Loucy (cell line): ENCODE results near the gene DRAXIN.

Experiments used
- H2AFZ ChIP-seq: fragments of 200-600 bp; sonication (generic); 2 replicates; pipeline ENCODE4 v1.6.0; 2016; ENCODE audit warnings: antibody characterized with exemption, mild to moderate bottlenecking, low read length, moderate library complexity
- H3F3A ChIP-seq: fragments of 200-600 bp; 2 replicates; pipeline ENCODE4 v1.6.0; 2016; ENCODE audit warnings: antibody characterized with exemption, low read depth, mild to moderate bottlenecking
- H3K27me3 ChIP-seq: fragments of 200-600 bp; sonication (generic); 2 replicates; pipeline ENCODE4 v1.6.1; 2014; ENCODE audit warnings: low read length, mild to moderate bottlenecking; ENCODE audit not compliant: insufficient read depth, poor library complexity, severe bottlenecking
- H3K36me3 ChIP-seq: fragments of 200-600 bp; sonication (generic); 2 replicates; pipeline ENCODE4 v1.6.1; 2016; ENCODE audit warnings: low read length; ENCODE audit not compliant: insufficient read depth
- H3K4me1 ChIP-seq: fragments of 200-600 bp; sonication (generic); 2 replicates; pipeline ENCODE4 v1.5.1; 2014; ENCODE audit warnings: low read length, mild to moderate bottlenecking; ENCODE audit not compliant: insufficient read depth, poor library complexity, severe bottlenecking
- H3K4me2 ChIP-seq: fragments of 200-600 bp; sonication (generic); 2 replicates; pipeline ENCODE4 v1.6.0; 2014; ENCODE audit warnings: antibody characterized with exemption, low read length, low read depth, mild to moderate bottlenecking; ENCODE audit not compliant: poor library complexity, severe bottlenecking
- H3K4me3 ChIP-seq: fragments of 200-600 bp; sonication (generic); 2 replicates; pipeline ENCODE4 v1.5.1; 2014; ENCODE audit warnings: low read length, mild to moderate bottlenecking, mixed read lengths; ENCODE audit not compliant: poor library complexity, severe bottlenecking
- H3K79me2 ChIP-seq: fragments of 200-600 bp; sonication (generic); 2 replicates; pipeline ENCODE4 v1.6.1; 2014; ENCODE audit warnings: low read length; ENCODE audit not compliant: insufficient read depth
- H3K9ac ChIP-seq: fragments of 200-600 bp; sonication (generic); 2 replicates; pipeline ENCODE4 v1.6.0; 2014; ENCODE audit warnings: mild to moderate bottlenecking, low read depth, low read length, moderate library complexity; ENCODE audit not compliant: poor library complexity, severe bottlenecking
- H3K9me2 ChIP-seq: fragments of 200-600 bp; sonication (generic); replicated peaks from 2 replicates; pipeline ENCODE4 v1.6.1; 2016; ENCODE audit warnings: low read depth, low read length, mixed read lengths
- H3K9me3 ChIP-seq: fragments of 200-600 bp; sonication (generic); 2 replicates; pipeline ENCODE4 v1.6.1; 2014; ENCODE audit warnings: mild to moderate bottlenecking, antibody characterized with exemption, low read length, low read depth; ENCODE audit not compliant: insufficient read depth
- H4K20me1 ChIP-seq: fragments of 200-600 bp; sonication (generic); 2 replicates; pipeline ENCODE4 v1.6.0; 2014; ENCODE audit warnings: antibody characterized with exemption, low read length, mild to moderate bottlenecking; ENCODE audit not compliant: insufficient read depth, poor library complexity, severe bottlenecking
- CTCF ChIP-seq: fragments of 200-600 bp; sonication (generic); conservative IDR thresholded peaks from 2 replicates; pipeline ENCODE4 v1.5.1; 2014; ENCODE audit warnings: mild to moderate bottlenecking, antibody characterized with exemption, low read length
- EZH2phosphoT487 ChIP-seq: fragments of 200-600 bp; IDR thresholded peaks from 2 replicates; pipeline ENCODE4 v1.6.1; 2018; ENCODE audit warnings: antibody characterized with exemption, mild to moderate bottlenecking, moderate library complexity, borderline replicate concordance

The DRAXIN gene

DNA sequence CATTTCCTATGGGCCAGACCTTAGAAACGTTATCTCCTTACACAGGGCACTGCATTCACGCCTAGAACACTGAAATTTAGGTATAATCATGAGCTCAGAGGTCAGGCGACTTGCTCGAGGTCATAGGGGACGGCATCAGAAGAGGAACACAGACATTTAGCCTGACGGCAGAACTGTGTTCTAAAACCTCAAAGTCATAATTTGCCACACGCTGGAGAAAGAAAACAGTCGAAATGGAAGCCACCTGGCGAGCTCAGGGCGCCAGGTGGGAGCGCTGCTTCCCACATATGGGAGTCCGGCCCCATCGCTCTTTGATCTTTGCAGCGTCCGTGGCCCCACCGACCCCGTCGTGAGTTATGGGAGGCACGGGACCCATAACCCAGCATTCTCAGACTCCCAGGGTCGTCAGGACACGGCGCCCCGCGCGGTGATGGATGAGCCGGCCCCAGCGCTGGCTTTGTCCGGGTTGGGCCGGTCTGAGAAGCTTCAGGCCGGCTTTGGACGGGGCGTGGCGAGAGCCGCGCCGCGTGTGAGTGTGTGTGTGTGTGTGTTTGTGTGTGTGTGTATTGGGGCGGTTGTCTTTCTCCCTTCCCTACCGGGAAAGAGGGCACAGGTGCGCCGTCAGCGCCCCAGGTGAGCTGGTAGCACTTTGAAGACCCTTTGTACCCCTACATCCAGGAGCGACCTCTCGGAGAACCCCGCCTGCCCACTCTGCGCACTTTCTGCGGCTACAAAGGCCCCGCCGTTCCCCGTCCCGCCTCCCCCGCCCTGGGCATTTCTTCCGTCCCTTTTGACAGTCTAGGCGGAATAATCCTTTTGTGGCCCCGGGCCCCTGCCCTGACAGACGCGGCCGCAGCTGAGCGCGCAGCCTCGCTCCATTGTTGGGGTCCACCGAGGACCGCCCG is 861 bp upstream of the DRAXIN start:
- H3K4me1 ChIP-seq, result peaks cover 57% of the 10 kb centered on the region
- no peak for TF ChIP-seq EZH2phosphoT487
- 0 out of 2 replicates have a peak, but pooled peaks have one; percentile 17 for TF ChIP-seq CTCF
- H3K9ac ChIP-seq, result peak overlapping the region; percentile 97
- no peaks in the 10 kb centered on the region for H3K9me2 ChIP-seq
- no peaks in the 10 kb centered on the region for H3K36me3 ChIP-seq
- H3F3A ChIP-seq, result no peaks in the 10 kb centered on the region; the same call in 1 of the 2 replicates
- H3K9me3 ChIP-seq, result no peaks in the 10 kb centered on the region
- H3K4me3 ChIP-seq, result peak overlapping the region; percentile 77
- no peaks in the 10 kb centered on the region for H4K20me1 ChIP-seq
- H3K27me3 ChIP-seq, result no peaks in the 10 kb centered on the region
- H3K79me2 ChIP-seq, result peaks cover 79% of the 10 kb centered on the region
- peak overlapping the region; percentile 69 for H2AFZ ChIP-seq
- H3K4me2 ChIP-seq, result peak overlapping the region; percentile 79

DNA sequence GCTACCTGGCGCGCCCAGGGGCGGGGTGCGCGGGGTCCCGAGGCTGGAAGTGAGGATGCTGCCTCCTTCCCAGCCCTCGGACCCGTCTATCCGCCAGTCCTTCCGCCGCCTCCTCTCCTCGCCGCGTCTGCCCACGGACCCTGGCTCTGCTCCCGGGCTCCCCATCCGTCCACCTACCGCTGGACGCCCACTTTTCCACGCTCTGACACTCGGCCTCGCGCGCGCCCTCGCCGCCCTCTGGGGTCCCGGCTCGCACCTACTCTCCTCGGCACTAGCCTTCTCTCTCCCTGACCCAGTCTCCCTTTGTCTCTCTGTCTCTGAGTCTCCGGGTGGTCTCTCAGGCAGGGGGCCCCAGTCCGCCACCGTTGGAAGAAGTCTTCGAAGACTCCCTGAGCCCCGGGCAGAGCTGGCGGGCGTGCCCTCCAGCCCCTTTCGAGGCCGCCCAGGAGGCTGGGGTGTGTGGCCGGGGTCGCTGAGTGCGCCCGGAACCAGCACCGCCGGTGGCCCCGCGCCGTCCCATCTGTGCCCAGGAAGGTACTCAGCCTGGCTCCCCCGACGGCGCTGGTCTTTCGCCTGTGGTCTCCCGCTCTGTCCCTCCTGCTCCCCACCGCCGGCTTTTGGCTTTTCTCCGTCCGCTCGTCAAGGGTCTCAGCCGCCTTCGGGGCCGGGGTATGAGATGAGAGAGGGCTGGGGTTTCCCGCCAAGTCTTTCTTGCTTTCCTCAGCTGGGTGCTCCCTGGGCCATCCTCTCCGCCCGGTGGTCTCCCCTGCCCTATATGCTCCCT is 610 bp downstream of the DRAXIN start:
- no peaks in the 10 kb centered on the region for H3K9me3 ChIP-seq
- H3K4me3 ChIP-seq, result peak overlapping the region; percentile 77
- H3K4me1 ChIP-seq, result peaks cover 56% of the 10 kb centered on the region
- H3F3A ChIP-seq, result no peaks in the 10 kb centered on the region; the same call in 1 of the 2 replicates
- no peak for TF ChIP-seq CTCF
- TF ChIP-seq EZH2phosphoT487, result no peak
- H4K20me1 ChIP-seq, result no peaks in the 10 kb centered on the region
- no peaks in the 10 kb centered on the region for H3K27me3 ChIP-seq
- H3K36me3 ChIP-seq, result no peaks in the 10 kb centered on the region
- peak overlapping the region; percentile 79 for H3K4me2 ChIP-seq
- no peaks in the 10 kb centered on the region for H3K9me2 ChIP-seq
- no peak overlapping the region for H2AFZ ChIP-seq
- H3K9ac ChIP-seq, result peak overlapping the region; percentile 97
- peaks cover 65% of the 10 kb centered on the region for H3K79me2 ChIP-seq

- H3K4me1 ChIP-seq, result peaks cover 58% of the 10 kb centered on the region
- peak overlapping the region; percentile 79 for H3K4me2 ChIP-seq
- H3K4me3 ChIP-seq, result peak overlapping the region; percentile 77
- peaks cover 55% of the 10 kb centered on the region for H3K79me2 ChIP-seq
- no peaks in the 10 kb centered on the region for H3K9me2 ChIP-seq
- peak overlapping the region; percentile 97 for H3K9ac ChIP-seq
- TF ChIP-seq EZH2phosphoT487, result no peak
- no peak for TF ChIP-seq CTCF
- H3K9me3 ChIP-seq, result no peaks in the 10 kb centered on the region
- H2AFZ ChIP-seq, result peak overlapping the region; percentile 3; the same call in 1 of the 2 replicates
- no peaks in the 10 kb centered on the region for H3K27me3 ChIP-seq
- H3F3A ChIP-seq, result no peaks in the 10 kb centered on the region; the same call in 1 of the 2 replicates
- H4K20me1 ChIP-seq, result no peaks in the 10 kb centered on the region
- H3K36me3 ChIP-seq, result no peaks in the 10 kb centered on the region
Measured at GRCh38 chr1:11693024-11693590, 1.6 kb downstream of the DRAXIN start.
